Psoas muscle (tissue), 8 donors: Measurements from ENCODE around the gene PREX1. TPM values are rescaled to one million over a fixed set of nuclear protein-coding genes. Genes with fewer than 3 reads are reported as not detected.

Experiments used
- ATAC-seq, 4 donors: fragments of 200-7000 bp; cut with Tn5 transposase; one replicate each; pipeline ENCODE4 v1.9.1; 2020; ENCODE audit warnings: moderate library complexity in 3 of 4, mild to moderate bottlenecking in 2 of 4
- DNase-seq, 2 donors: peaks; one replicate each; pipeline ENCODE4 v3.0.0-alpha.2; 2020
- H3K27ac ChIP-seq: fragments of 200-600 bp; one replicate; pipeline ENCODE4 v1.8.0; 2022
- H3K27me3 ChIP-seq, 3 donors: fragments of 200-600 bp in 1 of 3; one replicate each; pipeline versions ENCODE4 v1.6.1 to v1.8.0; 2013 to 2022; ENCODE audit warnings: low read length in 2 of 3, mild to moderate bottlenecking in 2 of 3, moderate library complexity in 1 of 3; ENCODE audit not compliant: insufficient read depth in 3 of 3
- H3K36me3 ChIP-seq, 2 donors: fragments of 200-600 bp in 1 of 2; one replicate each; pipeline versions ENCODE4 v1.6.1 to v1.8.0; 2013 to 2022; ENCODE audit warnings: low read depth in 1 of 2, mild to moderate bottlenecking in 1 of 2, moderate library complexity in 1 of 2; ENCODE audit not compliant: insufficient read depth in 1 of 2
- H3K4me1 ChIP-seq: fragments of 200-600 bp; one replicate; pipeline ENCODE4 v1.8.0; 2022
- H3K4me3 ChIP-seq: fragments of 200-600 bp; one replicate; pipeline ENCODE4 v1.8.0; 2022; ENCODE audit warnings: mild to moderate bottlenecking
- H3K9me3 ChIP-seq: fragments of 200-600 bp; one replicate; pipeline ENCODE4 v1.8.0; 2022
- CTCF ChIP-seq: fragments of 200-600 bp; IDR thresholded peaks from one replicate; pipeline ENCODE4 v1.8.0; 2022; ENCODE audit warnings: antibody characterized with exemption
- WGBS, 3 donors: extraction: QIAGEN DNeasy Blood & Tissue Kit; methylation state at CpG; one replicate each; pipeline versions ENCODE4 v1.1.6 to v1.1.7; 2013; 5-methylcytosine and 5-hydroxymethylcytosine counted together
- intact Hi-C, 2 donors: fragments of 100-400 bp; cut with DNase I; formaldehyde crosslinking; loops; one replicate each; pipeline versions ENCODE4 v1.11.0 to v1.14.2; 2022
- polyA plus RNA-seq, 3 donors: library from polyadenylated mRNA; stranded (reverse); fragments of 200-250 nt; gene quantifications; one replicate each; pipeline ENCODE4 v1.2.3, GENCODE V29; 2013
- total RNA-seq, 4 donors: library from RNA; stranded (reverse); fragmentation: NEBNext Ultra II Directional in 2 of 4; extraction: Animal tissue kit (Norgen Biotek cat#: 25700) in 2 of 4; gene quantifications; one replicate each; pipeline versions ENCODE4 v1.2.1 to v1.2.4, GENCODE V29; 2021 to 2023
- donor health status: healthy with polysubstance abuse.
- donor health status: DM: no; HTN: no; CAD: no; lungs with moderate emphysema.
- donor health status: Bipolar disorder and iron deficiency.
- donor health status: healthy.
- donor health status: DM: yes; HTN: yes; CAD: no.
- donor health status: DM: no; HTN: no; CAD: no.
- donor health status: DM: no; HTN: no; CAD: no.
- donor health status: DM: yes; HTN: yes; CAD: no.

The PREX1 gene
- total and polyA plus RNA-seq, 7 donors, result 2.5 to 8.3 (median 5.3) TPM

GRCh38 chr20:48668451-48668946, 159.3 kb downstream of the PREX1 start:
- no peaks in the 10 kb centered on the region for H3K27me3 ChIP-seq
- ATAC-seq (peak in 1 of 4 donors; percentile 31), DNase-seq (peak in 1 of 2 donors; percentile 23)
- intact Hi-C loops, result no loop called here
- H3K27ac ChIP-seq, result no peak overlapping the region
- H3K4me3 ChIP-seq, result no peak overlapping the region
- no peak for TF ChIP-seq CTCF
- no peaks in the 10 kb centered on the region for H3K4me1 ChIP-seq
- no peaks in the 10 kb centered on the region for H3K9me3 ChIP-seq
- no peaks in the 10 kb centered on the region for H3K36me3 ChIP-seq
- 54 to 57% (median 56%) methylated on average over 10 of the region's 10 CpGs for whole genome bisulfite sequencing, 3 donors

GRCh38 chr20:48667889-48668413, 159.8 kb downstream of the PREX1 start:
- Histone ChIP-seq H3K27me3 (no peaks in the 10 kb centered on the region), H3K9me3 (no peaks in the 10 kb centered on the region), H3K4me1 (no peaks in the 10 kb centered on the region), H3K36me3 (no peaks in the 10 kb centered on the region), H3K27ac (no peak overlapping the region), H3K4me3 (no peak overlapping the region)
- ATAC-seq (no peak), DNase-seq (no peak)
- TF ChIP-seq CTCF, result no peak
- 68 to 79% (median 74%) methylated on average over 15 of the region's 15 CpGs for WGBS, 3 donors
- intact Hi-C loops, result no loop called here

DNA sequence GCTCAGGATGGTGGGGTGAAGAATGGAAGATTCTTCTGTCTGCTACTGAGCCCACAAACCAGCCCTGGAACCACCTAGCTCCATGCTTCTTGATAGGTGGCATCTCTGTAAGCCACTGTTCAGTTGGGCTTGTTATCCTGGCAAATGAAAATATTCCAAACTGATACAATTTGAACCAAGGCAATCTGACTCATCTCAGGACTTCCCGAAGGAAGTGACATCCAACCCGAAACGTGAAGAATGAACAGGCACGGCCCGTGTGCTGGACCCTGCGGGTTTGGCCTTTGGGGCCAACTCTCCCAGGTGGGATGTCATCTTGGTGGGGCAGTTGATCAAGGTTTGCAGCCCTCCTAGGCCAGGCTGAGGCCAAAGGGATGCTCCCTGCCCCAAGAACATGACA, 160.3 kb downstream of the PREX1 start:
- no peaks in the 10 kb centered on the region for H3K27me3 ChIP-seq
- no peak for DNase-seq
- no peaks in the 10 kb centered on the region for H3K36me3 ChIP-seq
- 79 to 85% (median 84%) methylated on average over 6 of the region's 6 CpGs for WGBS, 3 donors
- no peak overlapping the region for H3K4me3 ChIP-seq
- no peaks in the 10 kb centered on the region for H3K4me1 ChIP-seq
- no peak for TF ChIP-seq CTCF
- H3K9me3 ChIP-seq, result no peaks in the 10 kb centered on the region
- no peak for ATAC-seq
- H3K27ac ChIP-seq, result no peak overlapping the region
- intact Hi-C loops, result no loop called here

DNA sequence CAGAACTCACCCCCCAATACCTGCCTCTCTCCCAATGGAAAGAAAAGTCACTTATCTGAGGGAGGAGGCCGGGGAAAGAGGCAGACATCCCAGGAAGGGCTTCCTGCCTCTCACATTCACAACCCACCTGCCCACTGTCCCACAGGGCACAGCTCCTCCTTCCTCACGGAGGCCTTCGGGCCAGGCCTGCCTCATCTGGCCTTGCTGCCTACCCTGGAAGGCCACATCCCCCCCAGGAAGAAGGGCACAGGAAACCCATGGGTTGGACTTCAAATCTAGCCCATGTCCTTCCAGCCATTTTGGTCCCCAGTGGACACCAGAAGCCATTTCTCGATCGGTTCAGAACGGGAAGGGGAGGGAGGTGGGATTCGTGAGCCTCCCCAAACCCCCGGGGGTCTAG, 162.0 kb downstream of the PREX1 start:
- no peak for TF ChIP-seq CTCF

DNA sequence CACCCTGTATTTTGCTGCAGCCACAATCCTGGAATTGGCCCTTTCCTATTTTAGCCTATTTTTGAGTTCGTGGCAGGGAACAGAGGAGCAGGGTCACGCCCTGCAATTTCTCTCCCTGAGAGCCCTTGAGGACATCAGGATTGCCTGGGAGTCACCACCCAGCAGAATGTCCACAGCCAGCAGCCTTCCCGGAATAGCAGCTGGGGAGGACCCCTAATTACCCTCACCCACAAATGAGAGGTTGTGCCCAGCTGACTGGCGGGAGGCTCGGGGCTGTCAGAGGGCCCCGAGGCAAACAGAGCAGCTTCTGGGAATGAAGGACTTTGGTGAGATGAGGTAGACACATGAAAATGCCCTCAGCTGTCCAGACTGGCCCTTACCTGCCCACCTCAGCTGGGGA, 165.1 kb downstream of the PREX1 start:
- ATAC-seq, result no peak
- WGBS, 3 donors, result 75 to 80% (median 76%) methylated on average over 6 of the region's 6 CpGs
- no peak for DNase-seq
- H3K27ac ChIP-seq, result no peak overlapping the region
- no peaks in the 10 kb centered on the region for H3K36me3 ChIP-seq
- H3K4me1 ChIP-seq, result no peaks in the 10 kb centered on the region
- TF ChIP-seq CTCF, result no peak
- H3K27me3 ChIP-seq, result no peaks in the 10 kb centered on the region
- H3K4me3 ChIP-seq, result no peak overlapping the region
- H3K9me3 ChIP-seq, result peaks cover 9% of the 10 kb centered on the region
- intact Hi-C loops, result no loop called here

More for the DNA sequence above, 162.0 kb downstream of the PREX1 start:
- DNase-seq (no peak), ATAC-seq (no peak)
- Histone ChIP-seq H3K27ac (no peak overlapping the region), H3K27me3 (no peaks in the 10 kb centered on the region), H3K36me3 (no peaks in the 10 kb centered on the region), H3K4me1 (no peaks in the 10 kb centered on the region), H3K9me3 (peaks cover 1% of the 10 kb centered on the region), H3K4me3 (no peak overlapping the region)
- intact Hi-C loops, result no loop called here
- 91 to 94% (median 93%) methylated on average over 8 of the region's 8 CpGs for WGBS, 3 donors
